ENCODE results near the gene FAM117A. TPM values are rescaled to one million over a fixed set of nuclear protein-coding genes. Genes with fewer than 3 reads are reported as not detected.
A peak's percentile ranks its signal among the peaks of the same experiment; 100 is the strongest.

The FAM117A gene
- total RNA-seq, 1 donor from 2014 or later = 30.0 TPM

DNA sequence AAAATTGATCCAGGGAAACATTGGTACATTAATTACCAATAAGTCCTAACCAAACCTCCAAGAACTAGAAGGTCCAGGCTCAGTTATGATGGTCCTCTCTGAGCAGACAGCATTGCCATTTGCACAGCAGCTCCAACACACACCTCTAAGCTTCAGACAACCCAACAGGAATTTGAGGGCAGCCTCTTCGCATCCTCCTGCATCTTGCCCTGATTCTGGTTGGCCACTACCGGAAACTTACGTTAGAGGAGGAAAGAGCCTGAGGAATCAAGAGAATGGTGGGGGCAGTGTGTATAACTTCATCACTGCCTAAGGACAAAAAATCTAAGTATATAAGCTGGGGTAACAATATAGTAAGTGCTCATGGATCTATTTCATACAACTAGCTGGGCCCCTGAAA lies 15.7 kb downstream of the FAM117A start:
- Mint-ChIP-seq H3K27ac (peak overlapping the region; percentile 96), H3K27me3 (no peaks in the 10 kb centered on the region), H3K36me3 (ENCODE audit: low read depth) (peaks cover 5% of the 10 kb centered on the region), H3K4me1 (peaks cover 81% of the 10 kb centered on the region), H3K9me3 (peaks cover 3% of the 10 kb centered on the region), H3K4me3 (peak overlapping the region; percentile 79)
- DNase-seq (no peak), ATAC-seq (ENCODE audit: low read depth) (no peak)
- TF ChIP-seq, protein P1, sequence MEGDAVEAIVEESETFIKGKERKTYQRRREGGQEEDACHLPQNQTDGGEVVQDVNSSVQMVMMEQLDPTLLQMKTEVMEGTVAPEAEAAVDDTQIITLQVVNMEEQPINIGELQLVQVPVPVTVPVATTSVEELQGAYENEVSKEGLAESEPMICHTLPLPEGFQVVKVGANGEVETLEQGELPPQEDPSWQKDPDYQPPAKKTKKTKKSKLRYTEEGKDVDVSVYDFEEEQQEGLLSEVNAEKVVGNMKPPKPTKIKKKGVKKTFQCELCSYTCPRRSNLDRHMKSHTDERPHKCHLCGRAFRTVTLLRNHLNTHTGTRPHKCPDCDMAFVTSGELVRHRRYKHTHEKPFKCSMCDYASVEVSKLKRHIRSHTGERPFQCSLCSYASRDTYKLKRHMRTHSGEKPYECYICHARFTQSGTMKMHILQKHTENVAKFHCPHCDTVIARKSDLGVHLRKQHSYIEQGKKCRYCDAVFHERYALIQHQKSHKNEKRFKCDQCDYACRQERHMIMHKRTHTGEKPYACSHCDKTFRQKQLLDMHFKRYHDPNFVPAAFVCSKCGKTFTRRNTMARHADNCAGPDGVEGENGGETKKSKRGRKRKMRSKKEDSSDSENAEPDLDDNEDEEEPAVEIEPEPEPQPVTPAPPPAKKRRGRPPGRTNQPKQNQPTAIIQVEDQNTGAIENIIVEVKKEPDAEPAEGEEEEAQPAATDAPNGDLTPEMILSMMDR (IDR thresholded peaks at IDR 0.05) = no peak
- ChIA-PET POLR2A (interaction anchor here (0.6 to 5.8 kb wide), 10 partner anchors 9 to 400 kb away, joined by 3 to 129 read pairs (median 6); partner anchors contain the start of genes FAM117A, KAT7 and SLC35B1), CTCF (interaction anchor here (1.0 to 3.3 kb wide), 5 partner anchors 9 to 41 kb away, joined by 3 to 15 read pairs (median 4); partner anchors contain the start of genes FAM117A and SLC35B1)
- intact Hi-C loops (cut with micrococcal nuclease) = loop anchor here (1.0 to 10.0 kb wide), 3 partner anchors 9 to 553 kb away; partner anchors contain the start of gene KAT7

DNA sequence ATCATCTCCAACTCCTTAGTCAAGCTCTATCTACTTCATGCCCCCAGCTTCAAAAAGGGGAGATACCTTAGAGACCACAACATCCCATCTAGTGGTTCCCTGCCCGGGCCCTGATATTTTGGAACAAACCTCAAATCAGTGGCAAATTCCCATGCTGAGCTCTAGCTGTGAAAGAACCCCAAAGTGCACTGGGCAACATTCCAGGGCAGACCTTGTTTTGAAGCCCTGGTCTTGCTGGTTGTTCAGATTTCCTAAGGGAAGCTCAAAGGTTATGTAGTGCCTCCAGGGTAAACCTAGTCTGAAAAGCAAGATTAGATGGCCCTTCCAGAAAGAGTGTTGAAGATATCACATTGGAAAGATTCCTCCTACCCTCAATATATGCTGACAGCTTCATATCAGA lies 16.3 kb downstream of the FAM117A start:
- Mint-ChIP-seq H3K9me3 (peaks cover 3% of the 10 kb centered on the region), H3K36me3 (ENCODE audit: low read depth) (peaks cover 2% of the 10 kb centered on the region), H3K4me3 (peak overlapping the region; percentile 79), H3K27ac (peak overlapping the region; percentile 96), H3K4me1 (peaks cover 84% of the 10 kb centered on the region), H3K27me3 (no peaks in the 10 kb centered on the region)
- POLR2A ChIA-PET = interaction anchor here (1.1 to 5.8 kb wide), 8 partner anchors 8 to 1119 kb away, joined by 3 to 129 read pairs (median 8); partner anchors contain the start of genes FAM117A, KAT7, SLC35B1 and TOB1
- DNase-seq (no peak), ATAC-seq (ENCODE audit: low read depth) (no peak)
- intact Hi-C loops (cut with micrococcal nuclease) = loop anchor here (1.0 to 10.0 kb wide), 5 partner anchors 8 to 553 kb away; partner anchors contain the start of genes FAM117A and KAT7
- CTCF ChIA-PET = interaction anchor here (0.7 to 3.3 kb wide), 6 partner anchors 9 to 39 kb away, joined by 3 to 15 read pairs (median 5); partner anchors contain the start of genes FAM117A and SLC35B1
- TF ChIP-seq, protein P1 (IDR thresholded peaks at IDR 0.05) = no peak

DNA sequence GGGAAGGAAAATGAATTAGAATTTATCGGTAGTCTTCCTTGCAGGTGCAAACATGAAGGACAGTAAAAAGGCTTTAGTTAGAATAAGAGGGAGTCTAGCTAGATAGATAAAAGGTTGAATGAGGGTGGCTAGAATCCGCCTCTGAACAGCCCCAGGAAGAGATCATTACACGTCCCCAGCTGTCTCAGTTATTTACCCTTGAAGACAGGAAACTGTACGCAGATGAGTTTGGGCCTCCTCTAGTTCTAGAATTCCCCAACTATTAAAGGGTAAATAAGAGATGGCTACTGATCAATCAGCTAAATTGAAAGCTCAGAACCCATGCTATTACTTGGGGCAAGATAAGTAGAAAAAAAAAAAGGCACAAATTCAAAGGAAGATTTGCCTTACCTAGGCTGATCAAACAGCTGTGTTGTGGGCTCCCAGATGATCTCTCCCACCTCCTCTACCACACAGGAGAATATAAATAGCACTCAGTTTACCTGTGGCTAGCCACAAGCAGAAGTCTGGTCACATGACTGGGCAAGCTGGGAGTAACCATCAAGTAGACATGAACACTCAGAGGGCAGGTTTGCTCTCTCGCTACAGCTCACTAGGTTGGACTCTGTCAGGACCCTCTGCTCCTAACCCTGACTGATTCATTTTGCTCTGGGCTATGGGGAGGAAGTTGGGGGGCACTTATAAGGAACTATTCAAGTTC lies 17.0 kb downstream of the FAM117A start:
- Mint-ChIP-seq H3K27ac (peak overlapping the region; percentile 96), H3K36me3 (ENCODE audit: low read depth) (peaks cover 2% of the 10 kb centered on the region), H3K27me3 (no peaks in the 10 kb centered on the region), H3K4me1 (peaks cover 85% of the 10 kb centered on the region), H3K9me3 (peaks cover 3% of the 10 kb centered on the region), H3K4me3 (peak overlapping the region; percentile 79)
- ChIA-PET POLR2A (interaction anchor here (1.0 to 5.8 kb wide), 9 partner anchors 9 to 1119 kb away, joined by 3 to 129 read pairs (median 5); partner anchors contain the start of genes FAM117A, KAT7, SLC35B1 and TOB1), CTCF (interaction anchor here (0.6 to 3.3 kb wide), 6 partner anchors 8 to 70 kb away, joined by 3 to 15 read pairs (median 5); partner anchors contain the start of genes FAM117A and SLC35B1)
- intact Hi-C loops (cut with micrococcal nuclease) = loop anchor here (1.0 to 10.0 kb wide), 3 partner anchors 17 to 552 kb away; partner anchors contain the start of gene FAM117A
- ATAC-seq (ENCODE audit: low read depth) (peak; percentile 62), DNase-seq (peak; percentile 26)
- TF ChIP-seq, protein P1 (IDR thresholded peaks at IDR 0.05) = no peak

DNA sequence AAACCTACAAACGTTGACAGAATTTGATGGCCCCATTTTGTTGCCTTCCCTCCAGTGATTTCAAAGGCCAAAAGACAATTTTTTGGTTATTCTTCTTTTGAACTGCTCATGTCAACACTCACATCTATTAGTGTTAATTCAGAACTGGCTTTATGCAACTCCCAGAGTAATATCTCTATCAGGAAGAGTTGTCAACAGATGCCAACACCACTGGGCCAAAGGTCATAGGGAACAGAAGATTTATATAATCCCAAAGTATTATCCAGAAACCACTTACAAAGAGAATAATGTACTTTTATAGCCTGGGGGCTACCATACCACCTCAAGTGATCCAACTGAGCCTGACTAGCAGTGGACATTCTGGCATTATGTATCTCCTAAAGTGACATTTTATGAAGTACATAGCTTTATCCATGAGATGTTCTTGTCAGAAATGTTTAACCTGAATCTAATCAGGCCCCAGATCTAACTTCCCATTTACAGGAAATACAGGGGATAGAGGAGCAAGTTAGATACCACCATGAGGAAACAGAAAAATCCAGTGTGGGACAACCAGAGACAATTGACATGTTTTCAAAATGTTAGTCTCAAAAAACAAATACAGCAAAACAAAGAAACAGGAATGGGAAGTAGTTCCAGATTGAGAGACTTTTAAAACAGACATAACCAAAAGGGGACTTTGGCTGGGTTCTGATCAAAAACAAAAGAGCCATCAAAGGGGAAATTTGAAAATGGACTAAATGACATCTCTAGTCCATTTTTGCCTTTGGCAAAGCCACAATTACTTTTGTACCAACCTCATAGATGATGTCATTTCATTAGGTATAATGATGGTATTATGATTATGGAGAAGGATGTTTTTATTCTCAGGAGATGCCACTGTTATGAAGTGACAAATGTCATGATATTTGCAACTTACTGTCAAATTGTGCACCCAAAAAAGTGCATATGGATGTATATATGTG lies 18.5 kb downstream of the FAM117A start:
- H3K27me3 Mint-ChIP-seq = no peaks in the 10 kb centered on the region
- ChIA-PET CTCF (interaction anchor here (1.6 kb wide), 1 partner anchor 36 kb away, joined by 3 read pairs; no protein-coding TSS in a partner anchor), POLR2A (interaction anchor here (1.1 to 6.9 kb wide), 4 partner anchors 15 to 42 kb away, joined by 3 to 129 read pairs (median 68); partner anchors contain the start of genes FAM117A and SLC35B1)
- DNase-seq (no peak), ATAC-seq (ENCODE audit: low read depth) (no peak)
- intact Hi-C loops (cut with micrococcal nuclease) = loop anchor here (10.0 kb wide), 1 partner anchor 551 kb away; no protein-coding TSS in a partner anchor
- peaks cover 93% of the 10 kb centered on the region for H3K4me1 Mint-ChIP-seq
- TF ChIP-seq, protein P1 (IDR thresholded peaks at IDR 0.05) = no peak
- H3K27ac Mint-ChIP-seq = peak overlapping the region; percentile 96
- H3K9me3 Mint-ChIP-seq = peaks cover 3% of the 10 kb centered on the region
- peaks cover 2% of the 10 kb centered on the region for H3K36me3 Mint-ChIP-seq (ENCODE audit: low read depth)
- H3K4me3 Mint-ChIP-seq = peak overlapping the region; percentile 79
